H54 (cell line): ENCODE measurements around the gene EXOSC2.

Experiments
- DNase-seq: peaks from one replicate; pipeline ENCODE4 v3.0.0; 2011; ENCODE audit warnings: low spot score, mixed read lengths; ENCODE audit not compliant: insufficient read length
- FAIRE-seq: peaks from 3 replicates; lab custom pipeline; 2011; peaks lifted over from hg19 to GRCh38; lab: Jason Lieb, UNC
- POLR2A ChIP-seq: IDR thresholded peaks from 2 replicates; pipeline ENCODE4 v1.6.1; 2011; ENCODE audit warnings: low read depth, mild to moderate bottlenecking, low read length

The EXOSC2 gene

DNA sequence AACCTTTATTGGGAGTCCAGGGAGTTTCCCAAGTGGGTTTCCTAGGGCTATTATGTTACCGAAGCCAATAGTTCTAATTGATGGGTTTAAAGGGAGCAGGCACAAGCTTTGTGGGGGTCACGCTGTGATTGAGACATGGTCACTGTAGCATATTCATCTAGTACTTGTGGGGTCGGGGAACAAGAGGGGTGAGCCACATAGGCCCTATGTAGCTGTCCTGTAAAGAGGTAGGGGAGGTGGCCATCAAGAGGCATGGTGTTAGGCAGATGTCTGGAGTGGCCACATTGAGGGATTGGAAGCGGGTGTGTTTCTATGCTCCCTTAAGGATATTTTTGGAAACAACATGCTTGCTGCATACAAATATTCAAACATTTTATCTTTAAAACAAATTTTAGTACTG, 50.1 kb downstream of the EXOSC2 start:
- FAIRE-seq = no peak
- no peak for TF ChIP-seq POLR2A
- DNase-seq = no peak

- no peak for FAIRE-seq
- TF ChIP-seq POLR2A = no peak
These were observed 51.7 kb downstream of the EXOSC2 start for GRCh38 chr9:130745210-130745800.

DNA sequence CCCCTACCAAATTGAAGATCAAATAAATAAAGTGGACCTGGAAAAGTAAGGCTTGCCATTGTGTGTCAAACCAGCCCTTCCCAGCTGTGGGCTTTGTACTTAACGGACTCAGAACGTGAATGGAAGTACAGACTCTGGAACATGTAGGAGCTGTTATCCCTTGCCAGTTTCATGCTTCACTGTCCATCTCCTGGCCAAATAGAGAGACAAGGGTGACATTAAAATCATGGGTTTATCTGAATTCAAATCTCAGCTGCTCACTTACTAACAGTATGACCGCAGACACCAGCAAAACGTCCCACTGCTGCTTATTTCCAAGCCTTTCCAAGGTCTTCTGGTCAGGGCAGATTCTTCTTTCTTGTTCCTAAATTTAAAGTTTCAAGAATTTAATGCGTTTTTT, 52.2 kb downstream of the EXOSC2 start:
- TF ChIP-seq POLR2A = no peak
- FAIRE-seq (no peak), DNase-seq (no peak)

More at GRCh38 chr9:130745210-130745800, 51.7 kb downstream of the EXOSC2 start:
- DNase-seq = no peak

- TF ChIP-seq POLR2A = no peak
- FAIRE-seq (no peak), DNase-seq (no peak)
These were observed 53.0 kb downstream of the EXOSC2 start for GRCh38 chr9:130746434-130747212.

- no peak for TF ChIP-seq POLR2A
- DNase-seq = no peak
- FAIRE-seq = no peak
These were observed 58.2 kb downstream of the EXOSC2 start for GRCh38 chr9:130751631-130752355.
